Fibroblast of pulmonary artery (primary cell): Measurements from ENCODE around the gene RDH13.
"Not testable (repeated sequence)": the region's sequence is repeated elsewhere in the genome, so short reads cannot be mapped to it uniquely, and the experiment has no call there.

Experiments
- DNase-seq: peaks from one replicate; pipeline ENCODE4 v3.0.0-alpha.2; 2010; ENCODE audit warnings: low read depth
- H3K4me3 ChIP-seq: replicated peaks from 2 replicates; pipeline ENCODE4 v1.5.1; 2011; ENCODE audit warnings: low read depth, mild to moderate bottlenecking, control low read depth, low read length, moderate library complexity
- CTCF ChIP-seq: IDR thresholded peaks from 2 replicates; pipeline ENCODE4 v1.5.1; 2011; ENCODE audit warnings: mild to moderate bottlenecking, control low read depth, low read length, inconsistent platforms; ENCODE audit errors: missing control alignments

The RDH13 gene

DNA sequence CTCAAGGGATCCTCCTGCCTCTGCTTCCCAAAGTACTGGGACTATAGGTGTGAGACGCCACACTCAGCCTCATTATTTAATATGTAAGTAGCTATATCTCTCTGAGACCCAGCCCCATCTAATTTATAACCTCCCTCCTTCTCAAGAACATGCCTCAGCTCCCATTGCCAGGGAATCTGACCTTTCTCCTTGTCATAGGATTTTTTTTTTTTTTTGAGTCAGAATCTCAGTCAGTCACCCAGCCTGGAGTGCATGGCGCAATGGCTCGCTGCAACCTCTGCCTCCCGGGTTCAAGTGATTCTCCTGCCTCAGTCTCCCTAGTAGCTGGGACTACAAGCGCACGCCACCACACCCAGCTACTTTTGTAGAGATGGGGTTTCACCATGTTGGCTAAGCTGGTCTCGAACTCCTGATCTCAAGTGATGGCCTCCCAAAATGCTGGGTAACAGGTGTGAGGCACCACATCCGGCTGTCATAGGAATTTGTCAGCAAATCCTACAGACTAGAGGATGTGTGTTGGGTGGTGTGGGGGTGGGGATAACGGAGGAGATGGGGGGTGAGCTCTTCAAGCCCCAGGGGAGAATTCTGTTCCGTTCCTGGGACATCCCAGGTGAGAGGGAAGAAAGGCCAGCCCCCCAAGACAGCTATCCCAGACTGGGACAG lies 7.6 kb upstream of the RDH13 start:
- no peak overlapping the region for H3K4me3 ChIP-seq
- no peak for TF ChIP-seq CTCF
- no peak for DNase-seq

GRCh38 chr19:55069865-55070197 lies 6.9 kb upstream of the RDH13 start:
- TF ChIP-seq CTCF = no peak
- H3K4me3 ChIP-seq = no peak overlapping the region
- no peak for DNase-seq

GRCh38 chr19:55068950-55069864 lies 6.3 kb upstream of the RDH13 start:
- H3K4me3 ChIP-seq = no peak overlapping the region
- TF ChIP-seq CTCF = no peak
- peak; percentile 26 for DNase-seq

GRCh38 chr19:55067869-55068268 lies 4.9 kb upstream of the RDH13 start:
- no peak for DNase-seq
- no peak overlapping the region for H3K4me3 ChIP-seq
- TF ChIP-seq CTCF = no peak

GRCh38 chr19:55066107-55066709 lies 3.3 kb upstream of the RDH13 start:
- no peak overlapping the region for H3K4me3 ChIP-seq
- DNase-seq = no peak
- no peak for TF ChIP-seq CTCF

GRCh38 chr19:55065516-55065915 lies 2.6 kb upstream of the RDH13 start:
- not testable (repeated sequence) for H3K4me3 ChIP-seq, DNase-seq

DNA sequence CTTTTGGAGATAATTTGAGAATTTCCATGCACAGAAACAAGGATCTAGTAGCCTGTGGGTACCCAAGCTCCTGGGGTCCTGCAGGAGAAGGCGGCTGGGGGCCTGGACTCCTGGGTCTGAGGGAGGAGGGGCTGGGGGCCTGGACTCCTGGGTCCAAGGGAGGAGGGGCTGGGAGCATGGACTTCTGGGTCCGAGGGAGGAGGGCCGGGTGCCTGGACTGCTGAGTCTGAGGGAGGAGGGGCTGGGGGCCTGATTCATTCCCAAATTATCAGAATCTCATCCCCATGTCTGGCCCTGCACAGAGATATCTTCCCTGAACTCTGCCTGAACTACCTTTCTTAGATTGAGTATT lies 520 bp upstream of the RDH13 start:
- no peak for DNase-seq
- no peak for TF ChIP-seq CTCF
- H3K4me3 ChIP-seq = peak overlapping the region; percentile 64

DNA sequence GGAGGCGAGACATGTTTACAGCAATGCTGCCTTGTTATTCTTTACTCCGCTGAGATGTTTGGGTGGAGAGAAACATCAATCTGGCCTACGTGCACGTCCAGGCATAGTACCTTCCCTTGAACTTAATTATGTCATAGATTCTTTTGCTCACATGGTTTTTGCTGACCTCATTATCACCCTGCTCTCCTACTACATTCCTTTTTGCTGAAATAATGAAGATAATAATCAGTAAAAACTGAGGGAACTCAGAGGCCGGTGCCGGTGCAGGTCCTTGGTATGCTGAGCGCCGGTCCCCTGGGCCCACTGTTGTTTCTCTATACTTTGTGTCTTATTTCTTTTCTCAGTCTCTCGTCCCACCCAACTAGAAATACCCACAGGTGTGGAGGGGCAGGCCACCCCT lies 2.7 kb downstream of the RDH13 start:
- not testable (repeated sequence) for DNase-seq, H3K4me3 ChIP-seq
